HepG2 (cell line): ENCODE results near the gene FCHO2. TPM values are rescaled to one million over a fixed set of nuclear protein-coding genes. Genes with fewer than 3 reads are reported as not detected.

Source experiments
- ATAC-seq: fragments of 200-7000 bp; cut with Tn5 transposase; 3 replicates; pipeline ENCODE4 v1.9.1; 2020; ENCODE audit warnings: mild to moderate bottlenecking, moderate library complexity
- BruUV-seq: library from RNA; stranded (reverse); fragments of 400-500 nt; replicated peaks from 2 replicates; lab custom pipeline; 2021; lab: Mats Ljungman, UMichigan
- CTCF ChIA-PET: fragments of 300-600 bp; formaldehyde crosslinking; extraction: SDS; loops from one replicate; lab custom pipeline; 2021; ENCODE audit warnings: low total read pairs, inconsistent platforms, low intra/inter-chr PET ratio; lab: Yijun Ruan, JAX
- POLR2A ChIA-PET: fragments of 350-600 bp; sonication (Branson Sonifier 250); formaldehyde crosslinking; loops from one replicate; lab custom pipeline; 2020; ENCODE audit warnings: antibody characterized with exemption, inconsistent platforms; lab: Yijun Ruan, JAX
- DNase-seq: peaks from one replicate; pipeline ENCODE4 v3.0.0-alpha.2; 2015; ENCODE audit warnings: low spot score
- FAIRE-seq: peaks from 3 replicates; lab custom pipeline; 2011; peaks lifted over from hg19 to GRCh38; lab: Jason Lieb, UNC
- H2AFZ ChIP-seq: one replicate; pipeline ENCODE4 v1.6.1; 2011; ENCODE audit warnings: low read length, inconsistent platforms
- H3K27ac ChIP-seq: fragments of 300-600 bp; 3 replicates; pipeline ENCODE4 v1.8.0; 2011; ENCODE audit warnings: mixed run types, mild to moderate bottlenecking, mixed read lengths, low read length, inconsistent platforms; ENCODE audit not compliant: insufficient read depth; ENCODE audit errors: extremely low read length
- H3K27me3 ChIP-seq, 2 experiments: fragments of 200-600 bp in 1 of 2; 2 replicates in 1 of 2; 3 replicates in 1 of 2; pipeline versions ENCODE4 v1.6.0 to v1.8.0; 2011; ENCODE audit warnings: low read length in 2 of 2, mild to moderate bottlenecking in 2 of 2, moderate library complexity in 2 of 2, inconsistent platforms in 1 of 2; ENCODE audit not compliant: insufficient read depth in 2 of 2, control insufficient read depth in 1 of 2
- H3K36me3 ChIP-seq, 2 experiments: fragments of 200-600 bp in 1 of 2; replicated peaks in 1 of 2; 2 replicates in 1 of 2; 3 replicates in 1 of 2; pipeline versions ENCODE4 v1.5.1 to v1.8.0; 2011; ENCODE audit warnings: low read length in 2 of 2, inconsistent platforms in 1 of 2; ENCODE audit not compliant: insufficient read depth in 2 of 2, control insufficient read depth in 1 of 2
- H3K4me1 ChIP-seq: 2 replicates; pipeline ENCODE4 v1.5.1; 2012; ENCODE audit warnings: low read length, inconsistent platforms; ENCODE audit not compliant: insufficient read depth
- H3K4me2 ChIP-seq: 2 replicates; pipeline ENCODE4 v1.6.0; 2011; ENCODE audit warnings: low read depth, low read length, inconsistent platforms
- H3K4me3 ChIP-seq, 3 experiments: fragments of 200-600 bp in 1 of 3; sonication (generic), shearing (Covaris generic) in 1 of 3; replicated peaks in 1 of 3; 2 replicates each; pipeline ENCODE4 v1.5.1; 2011 to 2016; ENCODE audit warnings: low read length in 3 of 3, inconsistent platforms in 2 of 3, low read depth in 2 of 3, mild to moderate bottlenecking in 2 of 3, control low read depth in 1 of 3, mixed read lengths in 1 of 3; ENCODE audit not compliant: insufficient read depth in 1 of 3
- H3K79me2 ChIP-seq: one replicate; pipeline ENCODE4 v1.6.1; 2011; ENCODE audit warnings: low read length, inconsistent platforms; ENCODE audit not compliant: insufficient read depth
- H3K9ac ChIP-seq: 2 replicates; pipeline ENCODE4 v1.6.0; 2011; ENCODE audit warnings: mild to moderate bottlenecking, low read depth, low read length, inconsistent platforms; ENCODE audit not compliant: insufficient read depth
- H3K9me3 ChIP-seq: 2 replicates; pipeline ENCODE4 v1.5.1; 2012; ENCODE audit warnings: mild to moderate bottlenecking, low read length
- H4K20me1 ChIP-seq: 2 replicates; pipeline ENCODE4 v1.6.0; 2011; ENCODE audit warnings: inconsistent platforms, mild to moderate bottlenecking, low read length, moderate library complexity; ENCODE audit not compliant: insufficient read depth
- FOXC1 ChIP-seq: sonication (generic); formaldehyde crosslinking; IDR thresholded peaks from 2 replicates; pipeline ENCODE4 v1.8.0; 2022; ENCODE audit warnings: mild to moderate bottlenecking, missing genetic modification reagents, borderline replicate concordance
- GPN1 ChIP-seq: sonication (generic); formaldehyde crosslinking; IDR thresholded peaks from 2 replicates; pipeline ENCODE4 v1.5.1; 2020; ENCODE audit warnings: missing genetic modification reagents, borderline replicate concordance
- SIX1 ChIP-seq: sonication (generic); formaldehyde crosslinking; IDR thresholded peaks from 2 replicates; pipeline ENCODE4 v1.4.0; 2020; ENCODE audit warnings: missing genetic modification reagents, borderline replicate concordance
- SPEN ChIP-seq: sonication (generic); formaldehyde crosslinking; IDR thresholded peaks from 2 replicates; pipeline ENCODE4 v1.5.1; 2020; ENCODE audit warnings: low read depth, mild to moderate bottlenecking, missing genetic modification reagents
- ZNF251 ChIP-seq: sonication (generic); formaldehyde crosslinking; IDR thresholded peaks from 2 replicates; pipeline ENCODE4 v1.9.0; 2021; ENCODE audit warnings: mild to moderate bottlenecking, missing genetic modification reagents
- ZNF337 ChIP-seq: sonication (generic); formaldehyde crosslinking; IDR thresholded peaks from 2 replicates; pipeline ENCODE4 v1.5.1; 2020; ENCODE audit warnings: missing genetic modification reagents, low read depth, mild to moderate bottlenecking, borderline replicate concordance
- ZNF614 ChIP-seq: IDR thresholded peaks from 2 replicates; pipeline ENCODE4 v1.6.1; 2018; ENCODE audit warnings: missing biosample characterization, missing genetic modification reagents, inconsistent platforms, borderline replicate concordance
- ZSCAN29 ChIP-seq: sonication (generic); formaldehyde crosslinking; conservative IDR thresholded peaks from 2 replicates; pipeline ENCODE4 v1.4.0; 2020; ENCODE audit warnings: mild to moderate bottlenecking, missing genetic modification reagents
- WGBS: methylation state at CpG from one replicate; pipeline ENCODE4 v1.1.6; 2017; ENCODE audit warnings: low lambda C conversion rate; 5-methylcytosine and 5-hydroxymethylcytosine counted together
- in situ Hi-C: cut with HindIII; loops from 2 replicates; pipeline ENCODE4 v1.10.0; 2017; ENCODE audit warnings: low pct_unique_long_range_greater_than_20kb; ENCODE audit not compliant: extremely low pct_ligation_motif_present
- intact Hi-C: fragments of 100-400 bp; cut with micrococcal nuclease; formaldehyde crosslinking; loops from one replicate; pipeline ENCODE4 v1.10.0; 2022; ENCODE audit not compliant: unreplicated experiment
- polyA plus RNA-seq, 8 experiments: library from polyadenylated mRNA; depleted of rRNA in 3 of 8; stranded (reverse) in 7 of 8; unstranded in 1 of 8; fragments of >200 nt; fragmentation: Illumina TruSeq in 4 of 8; extraction: Trizol in 4 of 8; gene quantifications; 2 replicates each; pipeline versions ENCODE4 v1.2.1 to v1.2.3, GENCODE V29; 2011 to 2016; ENCODE audit warnings: low read depth in 4 of 8, missing spikeins in 1 of 8, mixed read lengths in 1 of 8; ENCODE audit not compliant: insufficient read depth in 1 of 8
- total RNA-seq, 5 experiments: library from RNA; depleted of rRNA; stranded (reverse); fragments of >200 nt; fragmentation: Illumina TruSeq; extraction: Trizol; gene quantifications; 2 replicates each; pipeline ENCODE4 v1.2.3, GENCODE V29; 2016; ENCODE audit warnings: low read depth in 1 of 5
- TF ChIP-seq, protein P1 (sequence below): sonication (generic); formaldehyde crosslinking; IDR thresholded peaks from 2 replicates; pipeline ENCODE4 v1.4.0; 2020; ENCODE audit warnings: missing genetic modification reagents
- TF ChIP-seq, protein P2 (sequence below): sonication (generic); formaldehyde crosslinking; IDR thresholded peaks from 2 replicates; pipeline ENCODE4 v1.9.0; 2022; ENCODE audit warnings: low read depth, missing genetic modification reagents
- TF ChIP-seq, protein P3 (sequence below): sonication (generic); formaldehyde crosslinking; IDR thresholded peaks from 2 replicates; pipeline ENCODE4 v1.4.0; 2020; ENCODE audit warnings: missing genetic modification reagents, mild to moderate bottlenecking, borderline replicate concordance

Gene FCHO2
- total and polyA plus RNA-seq, 2 of the 13 experiments (the other 11 are each of a cell fraction or from before 2014, with no cell fraction given), result 11.6 to 17.3 TPM

DNA sequence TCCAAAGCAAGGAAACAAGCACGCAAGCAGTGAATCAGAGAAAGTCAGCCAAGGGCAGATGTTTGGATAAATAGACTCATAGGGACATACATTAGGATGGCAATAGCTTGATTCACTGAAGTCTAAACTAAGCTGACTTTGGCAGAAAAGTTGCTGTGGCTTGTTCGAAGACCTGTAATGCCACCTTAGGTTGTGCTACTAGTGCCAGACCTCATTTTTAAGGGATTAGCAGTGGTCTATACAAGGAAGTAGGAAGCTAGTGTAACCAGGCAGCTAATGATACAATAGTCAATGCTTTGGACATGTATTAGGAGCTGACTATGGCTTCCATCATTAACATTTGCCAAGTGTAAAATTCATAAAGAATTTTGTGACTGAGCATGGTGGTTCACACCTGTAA, 63.1 kb downstream of the FCHO2 start (continued):
- TF ChIP-seq, protein P1, sequence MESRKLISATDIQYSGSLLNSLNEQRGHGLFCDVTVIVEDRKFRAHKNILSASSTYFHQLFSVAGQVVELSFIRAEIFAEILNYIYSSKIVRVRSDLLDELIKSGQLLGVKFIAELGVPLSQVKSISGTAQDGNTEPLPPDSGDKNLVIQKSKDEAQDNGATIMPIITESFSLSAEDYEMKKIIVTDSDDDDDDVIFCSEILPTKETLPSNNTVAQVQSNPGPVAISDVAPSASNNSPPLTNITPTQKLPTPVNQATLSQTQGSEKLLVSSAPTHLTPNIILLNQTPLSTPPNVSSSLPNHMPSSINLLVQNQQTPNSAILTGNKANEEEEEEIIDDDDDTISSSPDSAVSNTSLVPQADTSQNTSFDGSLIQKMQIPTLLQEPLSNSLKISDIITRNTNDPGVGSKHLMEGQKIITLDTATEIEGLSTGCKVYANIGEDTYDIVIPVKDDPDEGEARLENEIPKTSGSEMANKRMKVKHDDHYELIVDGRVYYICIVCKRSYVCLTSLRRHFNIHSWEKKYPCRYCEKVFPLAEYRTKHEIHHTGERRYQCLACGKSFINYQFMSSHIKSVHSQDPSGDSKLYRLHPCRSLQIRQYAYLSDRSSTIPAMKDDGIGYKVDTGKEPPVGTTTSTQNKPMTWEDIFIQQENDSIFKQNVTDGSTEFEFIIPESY (CRISPR knock-in tag), result no peak
- TF ChIP-seq ZNF337 (CRISPR knock-in tag), result no peak
- TF ChIP-seq, protein P2, sequence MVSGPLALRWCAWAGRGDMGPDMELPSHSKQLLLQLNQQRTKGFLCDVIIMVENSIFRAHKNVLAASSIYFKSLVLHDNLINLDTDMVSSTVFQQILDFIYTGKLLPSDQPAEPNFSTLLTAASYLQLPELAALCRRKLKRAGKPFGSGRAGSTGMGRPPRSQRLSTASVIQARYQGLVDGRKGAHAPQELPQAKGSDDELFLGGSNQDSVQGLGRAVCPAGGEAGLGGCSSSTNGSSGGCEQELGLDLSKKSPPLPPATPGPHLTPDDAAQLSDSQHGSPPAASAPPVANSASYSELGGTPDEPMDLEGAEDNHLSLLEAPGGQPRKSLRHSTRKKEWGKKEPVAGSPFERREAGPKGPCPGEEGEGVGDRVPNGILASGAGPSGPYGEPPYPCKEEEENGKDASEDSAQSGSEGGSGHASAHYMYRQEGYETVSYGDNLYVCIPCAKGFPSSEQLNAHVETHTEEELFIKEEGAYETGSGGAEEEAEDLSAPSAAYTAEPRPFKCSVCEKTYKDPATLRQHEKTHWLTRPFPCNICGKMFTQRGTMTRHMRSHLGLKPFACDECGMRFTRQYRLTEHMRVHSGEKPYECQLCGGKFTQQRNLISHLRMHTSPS, result no peak

DNA sequence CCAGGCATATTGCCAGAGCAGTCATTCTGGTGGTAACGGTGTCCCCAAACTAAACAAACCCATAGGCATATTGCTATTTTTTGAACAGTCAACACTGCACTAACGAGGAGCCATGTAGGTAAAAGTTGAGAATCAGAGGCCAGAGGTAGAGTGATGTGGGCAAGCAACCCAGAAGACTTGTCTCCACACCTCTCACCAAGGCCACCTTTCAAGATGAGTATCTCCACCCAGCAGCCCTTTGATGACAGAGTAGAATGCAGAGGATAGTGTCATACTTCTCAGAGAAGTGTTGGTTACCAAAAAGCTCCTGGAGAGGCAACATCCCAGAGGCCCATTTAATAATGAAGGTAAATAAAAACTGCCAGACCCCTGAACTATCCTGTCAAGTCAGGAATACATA, 63.9 kb downstream of the FCHO2 start:
- peaks cover 0 to 13% of the 10 kb centered on the region in 2 experiments; a peak in 1 of 5 replicates for H3K36me3 ChIP-seq
- BruUV-seq, result no TSS peak
- no peak for DNase-seq
- intact Hi-C loops (loop anchor here (5.0 kb wide), 1 partner anchor 62 kb away; the partner anchor contains the start of gene FCHO2), in situ Hi-C loops (no loop called here)
- H2AFZ ChIP-seq, result no peak overlapping the region
- no peak overlapping the region for H3K9ac ChIP-seq
- CTCF ChIA-PET, result no interaction called here
- H3K4me1 ChIP-seq, result peaks cover 24% of the 10 kb centered on the region
- FAIRE-seq, result no peak
- 96% methylated on average over 2 of the region's 2 CpGs for WGBS
- POLR2A ChIA-PET, result no interaction called here
- H3K27ac ChIP-seq, result no peak overlapping the region
- no peak for ATAC-seq
- no peak overlapping the region for H3K4me3 ChIP-seq
- no peaks in the 10 kb centered on the region for H3K27me3 ChIP-seq
- no peaks in the 10 kb centered on the region for H3K79me2 ChIP-seq
- no peaks in the 10 kb centered on the region for H4K20me1 ChIP-seq
- H3K4me2 ChIP-seq, result no peak overlapping the region
- TF ChIP-seq SPEN (CRISPR knock-in tag) (no peak), ZNF614 (CRISPR knock-in tag) (no peak), ZSCAN29 (CRISPR knock-in tag) (no peak), FOXC1 (no peak), SIX1 (CRISPR knock-in tag) (no peak), ZNF251 (no peak), GPN1 (CRISPR knock-in tag) (no peak)
- TF ChIP-seq, protein P3, sequence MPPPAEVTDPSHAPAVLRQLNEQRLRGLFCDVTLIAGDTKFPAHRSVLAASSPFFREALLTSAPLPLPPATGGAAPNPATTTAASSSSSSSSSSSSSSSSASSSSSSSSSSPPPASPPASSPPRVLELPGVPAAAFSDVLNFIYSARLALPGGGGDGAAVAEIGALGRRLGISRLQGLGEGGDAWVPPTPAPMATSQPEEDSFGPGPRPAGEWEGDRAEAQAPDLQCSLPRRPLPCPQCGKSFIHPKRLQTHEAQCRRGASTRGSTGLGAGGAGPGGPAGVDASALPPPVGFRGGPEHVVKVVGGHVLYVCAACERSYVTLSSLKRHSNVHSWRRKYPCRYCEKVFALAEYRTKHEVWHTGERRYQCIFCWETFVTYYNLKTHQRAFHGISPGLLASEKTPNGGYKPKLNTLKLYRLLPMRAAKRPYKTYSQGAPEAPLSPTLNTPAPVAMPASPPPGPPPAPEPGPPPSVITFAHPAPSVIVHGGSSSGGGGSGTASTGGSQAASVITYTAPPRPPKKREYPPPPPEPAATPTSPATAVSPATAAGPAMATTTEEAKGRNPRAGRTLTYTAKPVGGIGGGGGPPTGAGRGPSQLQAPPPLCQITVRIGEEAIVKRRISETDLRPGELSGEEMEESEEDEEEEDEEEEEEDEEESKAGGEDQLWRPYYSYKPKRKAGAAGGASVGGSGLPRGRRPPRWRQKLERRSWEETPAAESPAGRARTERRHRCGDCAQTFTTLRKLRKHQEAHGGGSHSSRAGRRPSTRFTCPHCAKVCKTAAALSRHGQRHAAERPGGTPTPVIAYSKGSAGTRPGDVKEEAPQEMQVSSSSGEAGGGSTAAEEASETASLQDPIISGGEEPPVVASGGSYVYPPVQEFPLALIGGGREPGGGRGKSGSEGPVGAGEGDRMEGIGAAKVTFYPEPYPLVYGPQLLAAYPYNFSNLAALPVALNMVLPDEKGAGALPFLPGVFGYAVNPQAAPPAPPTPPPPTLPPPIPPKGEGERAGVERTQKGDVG (CRISPR knock-in tag), result no peak
- no peaks in the 10 kb centered on the region for H3K9me3 ChIP-seq
